H9 (cell line): ENCODE measurements around the gene NTRK3. TPM values are rescaled to one million over a fixed set of nuclear protein-coding genes. Genes with fewer than 3 reads are reported as not detected.

Experiments used
- DNase-seq: peaks from one replicate; pipeline ENCODE4 v3.0.0-alpha.2; 2017
- H2AFZ ChIP-seq: one replicate; pipeline ENCODE4 v1.6.1; 2013; ENCODE audit warnings: mild to moderate bottlenecking, low read length, control low read depth, moderate library complexity
- H2AK5ac ChIP-seq: 2 replicates; pipeline ENCODE4 v1.6.1; 2013; ENCODE audit warnings: low read length, control low read depth, mixed read lengths; ENCODE audit not compliant: insufficient read length
- H2BK120ac ChIP-seq: one replicate; pipeline ENCODE4 v1.6.1; 2013; ENCODE audit warnings: low read depth, mild to moderate bottlenecking, low read length, control low read depth, inconsistent platforms; ENCODE audit not compliant: poor library complexity, severe bottlenecking
- H2BK12ac ChIP-seq: 2 replicates; pipeline ENCODE4 v1.6.1; 2013; ENCODE audit warnings: low read length, control low read depth, mixed read lengths, low read depth; ENCODE audit not compliant: insufficient read length
- H2BK15ac ChIP-seq: 2 replicates; pipeline ENCODE4 v1.6.1; 2013; ENCODE audit warnings: low read depth, low read length, control low read depth
- H2BK20ac ChIP-seq: one replicate; pipeline ENCODE4 v1.6.1; 2013; ENCODE audit warnings: low read depth, mild to moderate bottlenecking, low read length, control low read depth, inconsistent platforms; ENCODE audit not compliant: poor library complexity, severe bottlenecking
- H2BK5ac ChIP-seq: 2 replicates; pipeline ENCODE4 v1.6.1; 2013; ENCODE audit warnings: low read length, control low read depth, mixed read lengths; ENCODE audit not compliant: insufficient read length
- H3K14ac ChIP-seq: 2 replicates; pipeline ENCODE4 v1.6.1; 2013; ENCODE audit warnings: low read length, control low read depth; ENCODE audit not compliant: insufficient read depth
- H3K18ac ChIP-seq: 2 replicates; pipeline ENCODE4 v1.6.1; 2013; ENCODE audit warnings: low read depth, mild to moderate bottlenecking, mixed read lengths, low read length, control low read depth; ENCODE audit not compliant: insufficient read length
- H3K23ac ChIP-seq: 2 replicates; pipeline ENCODE4 v1.6.1; 2013; ENCODE audit warnings: low read length, control low read depth, mixed read lengths, low read depth; ENCODE audit not compliant: insufficient read length
- H3K23me2 ChIP-seq: 2 replicates; pipeline ENCODE4 v1.6.1; 2013; ENCODE audit warnings: low read depth, mild to moderate bottlenecking, mixed read lengths, low read length, control low read depth; ENCODE audit not compliant: insufficient read length, poor library complexity, severe bottlenecking
- H3K27ac ChIP-seq: 2 replicates; pipeline ENCODE4 v1.5.1; 2013; ENCODE audit warnings: low read length, control low read depth, mixed read lengths, low read depth; ENCODE audit not compliant: insufficient read length
- H3K27me3 ChIP-seq: 2 replicates; pipeline ENCODE4 v1.6.1; 2013; ENCODE audit warnings: low read length, control low read depth, inconsistent platforms; ENCODE audit not compliant: insufficient read depth
- H3K4ac ChIP-seq: 2 replicates; pipeline ENCODE4 v1.6.1; 2013; ENCODE audit warnings: low read depth, mild to moderate bottlenecking, control low read depth, inconsistent platforms, low read length, moderate library complexity
- H3K4me1 ChIP-seq: 2 replicates; pipeline ENCODE4 v1.6.1; 2013; ENCODE audit warnings: low read length, control low read depth, inconsistent platforms; ENCODE audit not compliant: insufficient read depth
- H3K4me2 ChIP-seq: 2 replicates; pipeline ENCODE4 v1.6.1; 2013; ENCODE audit warnings: low read length, control low read depth, mixed read lengths; ENCODE audit not compliant: insufficient read length, insufficient read depth
- H3K56ac ChIP-seq: 2 replicates; pipeline ENCODE4 v1.6.1; 2013; ENCODE audit warnings: low read depth, mild to moderate bottlenecking, mixed read lengths, low read length, control low read depth; ENCODE audit not compliant: insufficient read length
- H3K79me1 ChIP-seq: 2 replicates; pipeline ENCODE4 v1.6.1; 2013; ENCODE audit warnings: low read depth, mild to moderate bottlenecking, moderate library complexity, low read length, control low read depth, inconsistent platforms; ENCODE audit not compliant: insufficient read depth, poor library complexity, severe bottlenecking
- H3K79me2 ChIP-seq: 2 replicates; pipeline ENCODE4 v1.6.1; 2013; ENCODE audit warnings: low read length, control low read depth, inconsistent platforms; ENCODE audit not compliant: insufficient read depth
- H3K9ac ChIP-seq: 2 replicates; pipeline ENCODE4 v1.6.1; 2013; ENCODE audit warnings: low read length, control low read depth, mixed read lengths; ENCODE audit not compliant: insufficient read length; ENCODE audit errors: extremely low read depth
- H3K9me3 ChIP-seq: one replicate; pipeline ENCODE4 v1.6.1; 2013; ENCODE audit warnings: low read depth, low read length, inconsistent platforms; ENCODE audit not compliant: control insufficient read depth
- H3T11ph ChIP-seq: one replicate; pipeline ENCODE4 v1.6.1; 2013; ENCODE audit warnings: mild to moderate bottlenecking, low read length, control low read depth, inconsistent platforms
- H4K20me1 ChIP-seq: one replicate; pipeline ENCODE4 v1.6.1; 2013; ENCODE audit not compliant: control insufficient read depth, insufficient read length, insufficient read depth
- H4K5ac ChIP-seq: 2 replicates; pipeline ENCODE4 v1.6.1; 2013; ENCODE audit warnings: low read depth, mild to moderate bottlenecking, mixed read lengths, low read length, control low read depth; ENCODE audit not compliant: insufficient read length
- H4K8ac ChIP-seq: replicated peaks from 2 replicates; pipeline ENCODE4 v1.6.1; 2013; ENCODE audit warnings: low read length, control low read depth, mixed read lengths, low read depth; ENCODE audit not compliant: insufficient read length
- H4K91ac ChIP-seq: 2 replicates; pipeline ENCODE4 v1.6.1; 2013; ENCODE audit warnings: low read depth, mild to moderate bottlenecking, moderate library complexity, mixed read lengths, low read length, control low read depth; ENCODE audit not compliant: insufficient read length
- H3K27ac Mint-ChIP-seq, 3 experiments: 2 replicates in 2 of 3; 3 replicates in 1 of 3; pipeline ENCODE4 v1.8.0; 2020 to 2021; ENCODE audit warnings: mixed read lengths in 3 of 3, mild to moderate bottlenecking in 1 of 3, moderate library complexity in 1 of 3
- H3K27me3 Mint-ChIP-seq: 2 replicates; pipeline ENCODE4 v1.8.0; 2021; ENCODE audit warnings: low read depth, mild to moderate bottlenecking, moderate library complexity, mixed read lengths
- H3K36me3 Mint-ChIP-seq, 3 experiments: 2 replicates in 2 of 3; 3 replicates in 1 of 3; pipeline ENCODE4 v1.8.0; 2020 to 2021; ENCODE audit warnings: low read depth in 3 of 3, mixed read lengths in 3 of 3; ENCODE audit not compliant: insufficient read depth in 1 of 3
- H3K4me1 Mint-ChIP-seq, 2 experiments: 2 replicates each; pipeline ENCODE4 v1.8.0; 2020; ENCODE audit warnings: mixed read lengths in 2 of 2
- H3K4me3 Mint-ChIP-seq, 2 experiments: 2 replicates in 1 of 2; 3 replicates in 1 of 2; pipeline ENCODE4 v1.8.0; 2020 to 2021; ENCODE audit warnings: mild to moderate bottlenecking in 2 of 2, mixed read lengths in 2 of 2, moderate library complexity in 1 of 2
- H3K9me3 Mint-ChIP-seq, 2 experiments: 2 replicates in 1 of 2; 3 replicates in 1 of 2; pipeline ENCODE4 v1.8.0; 2020; ENCODE audit warnings: mild to moderate bottlenecking in 2 of 2, mixed read lengths in 2 of 2, moderate library complexity in 1 of 2
- CTCF ChIP-seq: fragments of 200-600 bp; sonication (generic); conservative IDR thresholded peaks from 3 replicates; pipeline ENCODE4 v1.8.0; 2021; ENCODE audit warnings: antibody characterized with exemption, mild to moderate bottlenecking
- WGBS: extraction: QIAGEN DNeasy Blood & Tissue Kit; methylation state at CpG from one replicate; pipeline ENCODE4 v1.1.7; 2013; ENCODE audit warnings: missing lambda C conversion rate, low lambda C conversion rate, mixed read lengths; ENCODE audit not compliant: insufficient read length; ENCODE audit errors: extremely low coverage; 5-methylcytosine and 5-hydroxymethylcytosine counted together
- total RNA-seq: library from RNA; stranded (reverse); gene quantifications from 2 replicates; pipeline ENCODE4 v1.2.1, GENCODE V29; 2021

NTRK3 gene
- total RNA-seq, 1 experiment from 2014 or later: 2.5 TPM

GRCh38 chr15:87828608-87829007 lies 427.9 kb downstream of the NTRK3 start:
- Histone ChIP-seq H2BK5ac (no peak overlapping the region), H4K91ac (no peak overlapping the region), H3K56ac (no peak overlapping the region), H3K18ac (no peak overlapping the region), H2AFZ (no peak overlapping the region), H3K79me1 (no peaks in the 10 kb centered on the region), H2AK5ac (no peak overlapping the region), H3K4me2 (no peak overlapping the region), H3K9ac (no peak overlapping the region), H4K5ac (no peak overlapping the region), H3K9me3 (no peaks in the 10 kb centered on the region), H3K4me1 (no peaks in the 10 kb centered on the region; the same call in 1 of the 2 replicates), H3K27ac (no peak overlapping the region), H2BK20ac (no peak overlapping the region), H2BK12ac (no peak overlapping the region), H3K14ac (no peak overlapping the region), H3K23ac (no peak overlapping the region), H3K27me3 (no peaks in the 10 kb centered on the region; the same call in 1 of the 2 replicates), H3K79me2 (no peaks in the 10 kb centered on the region), H2BK15ac (no peak overlapping the region), H2BK120ac (no peak overlapping the region), H3K4ac (no peak overlapping the region), H4K8ac (no peak overlapping the region), H3K23me2 (no peaks in the 10 kb centered on the region), H4K20me1 (no peaks in the 10 kb centered on the region), H3T11ph (no peak overlapping the region)
- H3K9me3 Mint-ChIP-seq: peaks cover 10 to 11% of the 10 kb centered on the region in 2 experiments
- DNase-seq: no peak
- H3K27me3 Mint-ChIP-seq: peaks cover 83% of the 10 kb centered on the region
- no peak for TF ChIP-seq CTCF
- H3K36me3 Mint-ChIP-seq: peaks cover 0 to 7% (median 2%) of the 10 kb centered on the region in 3 experiments; a peak in 3 of 7 replicates
- no peak overlapping the region for H3K4me3 Mint-ChIP-seq
- H3K27ac Mint-ChIP-seq: no peak overlapping the region
- H3K4me1 Mint-ChIP-seq: peaks cover 7 to 9% of the 10 kb centered on the region in 2 experiments
- WGBS: no CpG with 5 or more reads among the region's 3 CpGs
